ENCODE data around the gene THRB. TPM values are rescaled to one million over a fixed set of nuclear protein-coding genes. Genes with fewer than 3 reads are reported as not detected.

Gene THRB
- total and polyA plus RNA-seq, 2 experiments from 2014 or later, result 0.49 to 0.57 TPM

- Histone ChIP-seq H3K4me3 (no peak overlapping the region), H3K4me1 (ENCODE audit: low read depth) (no peaks in the 10 kb centered on the region), H3K27ac (no peak overlapping the region), H3K9me3 (ENCODE audit: low read depth) (no peaks in the 10 kb centered on the region), H3K27me3 (no peaks in the 10 kb centered on the region), H3K36me3 (no peaks in the 10 kb centered on the region)
- no peak for TF ChIP-seq CTCF (IDR thresholded peaks at IDR 0.05; ENCODE audit: low read depth, low read length)
- peak in 1 of 2 donors; percentile 28 for DNase-seq (ENCODE audit: low read depth in 1 of 2, low spot score in 1 of 2)
These were observed 233.1 kb downstream of the THRB start for GRCh38 chr3:24261521-24261920.

GRCh38 chr3:24259901-24260512, 234.6 kb downstream of the THRB start:
- Histone ChIP-seq H3K27me3 (no peaks in the 10 kb centered on the region), H3K27ac (no peak overlapping the region), H3K4me1 (ENCODE audit: low read depth) (no peaks in the 10 kb centered on the region), H3K4me3 (no peak overlapping the region), H3K36me3 (no peaks in the 10 kb centered on the region), H3K9me3 (ENCODE audit: low read depth) (no peaks in the 10 kb centered on the region)
- peak; percentile 11 to 71 for DNase-seq (ENCODE audit: low read depth in 1 of 2, low spot score in 1 of 2)
- no peak for TF ChIP-seq CTCF (IDR thresholded peaks at IDR 0.05; ENCODE audit: low read depth, low read length)

- H3K4me3 ChIP-seq, result no peak overlapping the region
- H3K27me3 ChIP-seq, result no peaks in the 10 kb centered on the region
- no peak for DNase-seq (ENCODE audit: low read depth in 1 of 2, low spot score in 1 of 2)
- TF ChIP-seq CTCF (IDR thresholded peaks at IDR 0.05; ENCODE audit: low read depth, low read length), result no peak
- no peak overlapping the region for H3K27ac ChIP-seq
- H3K4me1 ChIP-seq (ENCODE audit: low read depth), result no peaks in the 10 kb centered on the region
- H3K36me3 ChIP-seq, result no peaks in the 10 kb centered on the region
- no peaks in the 10 kb centered on the region for H3K9me3 ChIP-seq (ENCODE audit: low read depth)
These were observed 235.7 kb downstream of the THRB start for GRCh38 chr3:24258727-24259600.

GRCh38 chr3:24258260-24258659, 236.4 kb downstream of the THRB start:
- DNase-seq (ENCODE audit: low read depth in 1 of 2, low spot score in 1 of 2), result no peak
- Histone ChIP-seq H3K27ac (no peak overlapping the region), H3K27me3 (no peaks in the 10 kb centered on the region), H3K9me3 (ENCODE audit: low read depth) (no peaks in the 10 kb centered on the region), H3K36me3 (no peaks in the 10 kb centered on the region), H3K4me3 (no peak overlapping the region), H3K4me1 (ENCODE audit: low read depth) (no peaks in the 10 kb centered on the region)
- TF ChIP-seq CTCF (IDR thresholded peaks at IDR 0.05; ENCODE audit: low read depth, low read length), result no peak

- Histone ChIP-seq H3K27ac (no peak overlapping the region), H3K4me3 (no peak overlapping the region)
- TF ChIP-seq CTCF (IDR thresholded peaks at IDR 0.05; ENCODE audit: low read depth, low read length), result no peak
These were observed 239.2 kb downstream of the THRB start for GRCh38 chr3:24255414-24255813.

More at GRCh38 chr3:24255414-24255813, 239.2 kb downstream of the THRB start:
- H3K4me1 ChIP-seq (ENCODE audit: low read depth), result no peaks in the 10 kb centered on the region
- H3K27me3 ChIP-seq, result no peaks in the 10 kb centered on the region
- H3K36me3 ChIP-seq, result no peaks in the 10 kb centered on the region
- H3K9me3 ChIP-seq (ENCODE audit: low read depth), result no peaks in the 10 kb centered on the region
- DNase-seq (ENCODE audit: low read depth in 1 of 2, low spot score in 1 of 2), result no peak
